HCT116 (cell line): ENCODE data around the gene PANK1. TPM values are rescaled to one million over a fixed set of nuclear protein-coding genes. Genes with fewer than 3 reads are reported as not detected.

Experiments used
- ATAC-seq: fragments of 200-7000 bp; cut with Tn5 transposase; 2 replicates; pipeline ENCODE4 v1.9.1; 2020; ENCODE audit warnings: mild to moderate bottlenecking, moderate library complexity
- BruUV-seq: library from RNA; stranded (reverse); fragments of 400-500 nt; replicated peaks from 2 replicates; lab custom pipeline; 2021; lab: Mats Ljungman, UMichigan
- CTCF ChIA-PET: fragments of 300-600 bp; sonication (Branson Sonifier 250); formaldehyde crosslinking; loops from one replicate; lab custom pipeline; 2021; ENCODE audit warnings: antibody characterized with exemption; lab: Charles Lee
- POLR2A ChIA-PET: fragments of 300-600, 350-600 bp; sonication (Branson Sonifier 250); formaldehyde crosslinking; loops from one replicate; lab custom pipeline; 2021; ENCODE audit warnings: antibody characterized with exemption; lab: Charles Lee
- RAD21 ChIA-PET, 2 experiments: fragments of 300-600 bp; sonication (Branson Sonifier 250); formaldehyde crosslinking; loops; one replicate each; lab custom pipeline; 2023; ENCODE audit warnings: low total read pairs in 2 of 2; ENCODE audit not compliant: uncharacterized antibody in 2 of 2, unreplicated experiment in 2 of 2, low non-redundant PET in 1 of 2; lab: Charles Lee
- DNase-seq: peaks from one replicate; pipeline ENCODE4 v3.0.0-alpha.2; 2010; ENCODE audit warnings: low read depth, low spot score
- H2AFZ ChIP-seq: fragments of 200-600 bp; shearing (Covaris generic), sonication (generic); 2 replicates; pipeline ENCODE4 v1.6.1; 2017; ENCODE audit warnings: low read depth, mixed run types, mixed read lengths, antibody characterized with exemption, low read length; ENCODE audit not compliant: poor library complexity, severe bottlenecking
- H3K27ac ChIP-seq: 2 replicates; pipeline ENCODE4 v1.5.1; 2012; ENCODE audit warnings: low read depth, low read length
- H3K27me3 ChIP-seq: fragments of 200-600 bp; sonication (generic); 2 replicates; pipeline ENCODE4 v1.6.1; 2016; ENCODE audit warnings: mixed run types, low read length, mixed read lengths; ENCODE audit not compliant: insufficient read depth
- H3K36me3 ChIP-seq, 2 experiments: fragments of 200-500 bp in 1 of 2; fragments of 200-600 bp in 1 of 2; sonication (Bioruptor generic) in 1 of 2; sonication (generic) in 1 of 2; 2 replicates each; pipeline versions ENCODE4 v1.5.1 to v1.6.1; 2014 to 2016; ENCODE audit warnings: low read length in 2 of 2, inconsistent platforms in 1 of 2, mixed read lengths in 1 of 2, mixed run types in 1 of 2; ENCODE audit not compliant: insufficient read depth in 2 of 2, control insufficient read depth in 1 of 2
- H3K4me1 ChIP-seq, 2 experiments: fragments of 200-600 bp in 1 of 2; sonication (generic) in 1 of 2; 2 replicates each; pipeline versions ENCODE4 v1.5.1 to v1.6.1; 2012 to 2017; ENCODE audit warnings: low read length in 2 of 2, inconsistent platforms in 1 of 2, mild to moderate bottlenecking in 1 of 2, mixed read lengths in 1 of 2, mixed run types in 1 of 2, moderate library complexity in 1 of 2; ENCODE audit not compliant: insufficient read depth in 2 of 2, control insufficient read depth in 1 of 2
- H3K4me2 ChIP-seq: fragments of 200-600 bp; sonication (generic); 2 replicates; pipeline ENCODE4 v1.6.1; 2017; ENCODE audit warnings: mixed run types, low read length, mixed read lengths
- H3K4me3 ChIP-seq, 2 experiments: fragments of 200-600 bp in 1 of 2; sonication (generic) in 1 of 2; replicated peaks in 1 of 2; 2 replicates each; pipeline ENCODE4 v1.5.1; 2011 to 2016; ENCODE audit warnings: low read length in 2 of 2, control low read depth in 1 of 2, low read depth in 1 of 2, mild to moderate bottlenecking in 1 of 2, mixed read lengths in 1 of 2, mixed run types in 1 of 2
- H3K79me2 ChIP-seq: fragments of 200-600 bp; sonication (generic); 2 replicates; pipeline ENCODE4 v1.6.1; 2017; ENCODE audit warnings: mild to moderate bottlenecking, mixed run types, low read length, moderate library complexity, mixed read lengths; ENCODE audit not compliant: insufficient read depth
- H3K9ac ChIP-seq: fragments of 200-600 bp; sonication (generic); 2 replicates; pipeline ENCODE4 v1.6.1; 2016; ENCODE audit warnings: low read length, mixed read lengths
- H3K9me2 ChIP-seq: fragments of 200-600 bp; sonication (generic), shearing (Covaris generic); 2 replicates; pipeline ENCODE4 v1.6.1; 2017; ENCODE audit warnings: mixed run types, mild to moderate bottlenecking, moderate library complexity; ENCODE audit not compliant: insufficient read depth
- H3K9me3 ChIP-seq, 2 experiments: fragments of 200-500 bp in 1 of 2; fragments of 200-600 bp in 1 of 2; sonication (Bioruptor generic) in 1 of 2; sonication (generic) in 1 of 2; 2 replicates each; pipeline ENCODE4 v1.6.1; 2014 to 2017; ENCODE audit warnings: low read length in 2 of 2, mixed read lengths in 2 of 2, inconsistent platforms in 1 of 2, low read depth in 1 of 2, mild to moderate bottlenecking in 1 of 2, mixed run types in 1 of 2, moderate library complexity in 1 of 2; ENCODE audit not compliant: control insufficient read depth in 1 of 2, insufficient read depth in 1 of 2
- H4K20me1 ChIP-seq: fragments of 200-600 bp; sonication (generic), shearing (Covaris generic); 2 replicates; pipeline ENCODE4 v1.6.1; 2017; ENCODE audit warnings: mixed run types, mild to moderate bottlenecking, moderate library complexity; ENCODE audit not compliant: insufficient read depth
- CTCF ChIP-seq, 3 experiments: fragments of 200-600 bp in 1 of 3; sonication (generic) in 1 of 3; IDR thresholded peaks in 2 of 3; conservative IDR thresholded peaks in 1 of 3; 2 replicates each; pipeline ENCODE4 v1.5.1; 2012 to 2017; ENCODE audit warnings: low read depth in 2 of 3, low read length in 2 of 3, antibody characterized with exemption in 1 of 3, borderline replicate concordance in 1 of 3, control low read depth in 1 of 3, mild to moderate bottlenecking in 1 of 3, mixed read lengths in 1 of 3, mixed run types in 1 of 3, moderate library complexity in 1 of 3; ENCODE audit not compliant: insufficient read depth in 1 of 3
- MAX ChIP-seq: IDR thresholded peaks from 2 replicates; pipeline ENCODE4 v1.6.1; 2012
- POLR2A ChIP-seq: IDR thresholded peaks from 2 replicates; pipeline ENCODE4 v1.7.0; 2011; ENCODE audit warnings: borderline replicate concordance; ENCODE audit not compliant: insufficient read depth, insufficient read length; ENCODE audit errors: extremely low read depth
- RAD21 ChIP-seq: IDR thresholded peaks from 2 replicates; pipeline ENCODE4 v1.6.1; 2012; ENCODE audit warnings: low read depth, mild to moderate bottlenecking
- SRF ChIP-seq: IDR thresholded peaks from 2 replicates; pipeline ENCODE4 v1.6.1; 2012; ENCODE audit warnings: low read depth
- YY1 ChIP-seq: IDR thresholded peaks from 2 replicates; pipeline ENCODE4 v1.6.1; 2011; ENCODE audit warnings: low read length, low read depth, moderate library complexity, mild to moderate bottlenecking; ENCODE audit not compliant: insufficient replicate concordance; ENCODE audit errors: extremely low read depth
- ZFX ChIP-seq: fragments of 450-650 bp; IDR thresholded peaks from 2 replicates; pipeline ENCODE4 v1.6.1; 2017
- ZNF274 ChIP-seq: fragments of 200-500 bp; sonication (Bioruptor generic); IDR thresholded peaks from 2 replicates; pipeline ENCODE4 v1.6.1; 2014; ENCODE audit warnings: mild to moderate bottlenecking, low read depth, low read length, inconsistent platforms
- intact Hi-C: fragments of 100-400 bp; cut with micrococcal nuclease; formaldehyde crosslinking; loops from 2 replicates; pipeline ENCODE4 v1.10.0; 2022
- total RNA-seq: library from RNA; stranded (reverse); gene quantifications from one replicate; pipeline ENCODE4 v1.2.1, GENCODE V29; 2021; ENCODE audit not compliant: unreplicated experiment

Gene PANK1
- total RNA-seq, 1 experiment from 2014 or later, result 6.4 TPM

- no peak for TF ChIP-seq ZNF274
- TF ChIP-seq MAX, result no peak
- no peak for TF ChIP-seq POLR2A
- Histone ChIP-seq H3K9me2 (no peaks in the 10 kb centered on the region), H3K4me1 (no peaks in the 10 kb centered on the region), H4K20me1 (no peaks in the 10 kb centered on the region), H3K27me3 (no peaks in the 10 kb centered on the region), H3K36me3 (no peaks in the 10 kb centered on the region), H3K9ac (no peak overlapping the region), H2AFZ (no peak overlapping the region), H3K79me2 (no peaks in the 10 kb centered on the region), H3K27ac (no peak overlapping the region), H3K4me2 (no peak overlapping the region), H3K9me3 (no peaks in the 10 kb centered on the region), H3K4me3 (no peak overlapping the region)
- ChIA-PET RAD21 (no interaction called here), CTCF (no interaction called here), POLR2A (no interaction called here)
- no peak for ATAC-seq
- DNase-seq, result no peak
- no TSS peak for BruUV-seq
- intact Hi-C loops, result no loop called here
These were observed 53.2 kb downstream of the PANK1 start for GRCh38 chr10:89591796-89592271.

GRCh38 chr10:89591111-89591795 is 53.8 kb downstream of the PANK1 start:
- no peak for ATAC-seq

More at GRCh38 chr10:89591111-89591795, 53.8 kb downstream of the PANK1 start:
- intact Hi-C loops, result no loop called here
- H3K27ac ChIP-seq, result no peak overlapping the region
- RAD21 ChIA-PET, result no interaction called here
- CTCF ChIA-PET, result no interaction called here
- no peaks in the 10 kb centered on the region for H4K20me1 ChIP-seq
- H3K27me3 ChIP-seq, result no peaks in the 10 kb centered on the region
- H3K9me2 ChIP-seq, result no peaks in the 10 kb centered on the region
- BruUV-seq, result no TSS peak
- no peak for TF ChIP-seq CTCF (IDR thresholded peaks at IDR 0.05 in 2 of 3, conservative IDR thresholded peaks at IDR 0.05 in 1 of 3; ENCODE audit: borderline replicate concordance in 1 of 3, insufficient read depth in 1 of 3, low read depth in 2 of 3, low read length in 2 of 3)
- TF ChIP-seq RAD21, result no peak
- no peak for TF ChIP-seq YY1
- TF ChIP-seq SRF, result no peak
- no peak for TF ChIP-seq ZFX
- no peak overlapping the region for H3K4me2 ChIP-seq
- POLR2A ChIA-PET, result no interaction called here
- no peak for DNase-seq
- no peak overlapping the region for H2AFZ ChIP-seq
- no peaks in the 10 kb centered on the region for H3K4me1 ChIP-seq
- H3K36me3 ChIP-seq, result no peaks in the 10 kb centered on the region
- no peak overlapping the region for H3K4me3 ChIP-seq
- H3K79me2 ChIP-seq, result no peaks in the 10 kb centered on the region
- H3K9me3 ChIP-seq, result no peaks in the 10 kb centered on the region
- no peak overlapping the region for H3K9ac ChIP-seq
